ENCODE measurements around the gene HNRNPA1. TPM values are rescaled to one million over a fixed set of nuclear protein-coding genes. Genes with fewer than 3 reads are reported as not detected.

The HNRNPA1 gene
- total RNA-seq, 1 donor from 2014 or later: 3,205 TPM

DNA sequence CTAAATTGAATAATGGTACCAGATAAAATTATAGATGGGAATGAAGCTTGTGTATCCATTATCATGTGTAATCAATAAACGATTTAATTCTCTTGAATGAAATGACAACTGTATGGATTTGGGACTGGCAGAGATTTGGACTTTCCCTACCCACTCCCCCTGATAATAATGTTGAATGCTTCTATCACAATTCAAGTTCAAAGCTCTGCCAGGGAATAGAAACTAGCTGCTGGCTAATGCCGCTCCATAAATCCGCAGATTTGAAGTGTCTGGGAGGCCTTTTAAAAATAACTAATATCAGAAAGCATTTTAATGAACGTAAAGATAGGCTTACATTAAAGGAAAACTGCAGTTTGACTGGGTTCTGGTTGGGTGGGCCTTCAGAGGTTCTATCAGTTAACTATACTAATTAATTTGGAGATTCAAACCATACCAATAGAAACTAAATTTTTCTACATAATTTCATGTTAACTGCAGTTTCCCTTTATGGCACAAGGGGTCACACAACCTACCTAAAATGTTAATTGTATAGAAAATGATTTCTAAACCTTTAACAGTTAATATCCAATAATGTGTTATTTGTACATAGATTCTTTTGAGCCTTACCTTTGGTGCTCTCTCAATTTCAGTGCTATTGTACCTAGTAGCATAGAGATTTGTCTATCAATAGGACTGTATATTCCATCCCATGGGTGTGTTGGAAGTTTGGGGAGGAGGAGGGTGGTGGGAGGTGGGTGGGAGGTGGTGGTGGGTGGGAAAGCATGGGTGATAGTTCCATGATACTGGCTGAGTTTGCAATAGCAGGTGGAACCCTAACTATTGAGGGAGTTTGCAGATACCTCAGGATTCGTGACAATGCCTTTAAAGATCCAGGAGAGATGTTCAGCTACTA, 4.9 kb downstream of the HNRNPA1 start:
- peaks cover 27% of the 10 kb centered on the region for H3K36me3 Mint-ChIP-seq (ENCODE audit: low read depth)
- H3K27me3 Mint-ChIP-seq (ENCODE audit: low read depth): peaks cover 20% of the 10 kb centered on the region
- H3K4me1 Mint-ChIP-seq: peaks cover 60% of the 10 kb centered on the region
- H3K9me3 Mint-ChIP-seq: no peaks in the 10 kb centered on the region
- DNase-seq (ENCODE audit: low read depth, low spot score): no peak
- H3K4me3 Mint-ChIP-seq: no peak overlapping the region
- H3K27ac Mint-ChIP-seq (ENCODE audit: unreplicated experiment): peak overlapping the region; percentile 31
- TF ChIP-seq, protein P1, sequence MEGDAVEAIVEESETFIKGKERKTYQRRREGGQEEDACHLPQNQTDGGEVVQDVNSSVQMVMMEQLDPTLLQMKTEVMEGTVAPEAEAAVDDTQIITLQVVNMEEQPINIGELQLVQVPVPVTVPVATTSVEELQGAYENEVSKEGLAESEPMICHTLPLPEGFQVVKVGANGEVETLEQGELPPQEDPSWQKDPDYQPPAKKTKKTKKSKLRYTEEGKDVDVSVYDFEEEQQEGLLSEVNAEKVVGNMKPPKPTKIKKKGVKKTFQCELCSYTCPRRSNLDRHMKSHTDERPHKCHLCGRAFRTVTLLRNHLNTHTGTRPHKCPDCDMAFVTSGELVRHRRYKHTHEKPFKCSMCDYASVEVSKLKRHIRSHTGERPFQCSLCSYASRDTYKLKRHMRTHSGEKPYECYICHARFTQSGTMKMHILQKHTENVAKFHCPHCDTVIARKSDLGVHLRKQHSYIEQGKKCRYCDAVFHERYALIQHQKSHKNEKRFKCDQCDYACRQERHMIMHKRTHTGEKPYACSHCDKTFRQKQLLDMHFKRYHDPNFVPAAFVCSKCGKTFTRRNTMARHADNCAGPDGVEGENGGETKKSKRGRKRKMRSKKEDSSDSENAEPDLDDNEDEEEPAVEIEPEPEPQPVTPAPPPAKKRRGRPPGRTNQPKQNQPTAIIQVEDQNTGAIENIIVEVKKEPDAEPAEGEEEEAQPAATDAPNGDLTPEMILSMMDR (conservative IDR thresholded peaks at IDR 0.05): peak; percentile 58

DNA sequence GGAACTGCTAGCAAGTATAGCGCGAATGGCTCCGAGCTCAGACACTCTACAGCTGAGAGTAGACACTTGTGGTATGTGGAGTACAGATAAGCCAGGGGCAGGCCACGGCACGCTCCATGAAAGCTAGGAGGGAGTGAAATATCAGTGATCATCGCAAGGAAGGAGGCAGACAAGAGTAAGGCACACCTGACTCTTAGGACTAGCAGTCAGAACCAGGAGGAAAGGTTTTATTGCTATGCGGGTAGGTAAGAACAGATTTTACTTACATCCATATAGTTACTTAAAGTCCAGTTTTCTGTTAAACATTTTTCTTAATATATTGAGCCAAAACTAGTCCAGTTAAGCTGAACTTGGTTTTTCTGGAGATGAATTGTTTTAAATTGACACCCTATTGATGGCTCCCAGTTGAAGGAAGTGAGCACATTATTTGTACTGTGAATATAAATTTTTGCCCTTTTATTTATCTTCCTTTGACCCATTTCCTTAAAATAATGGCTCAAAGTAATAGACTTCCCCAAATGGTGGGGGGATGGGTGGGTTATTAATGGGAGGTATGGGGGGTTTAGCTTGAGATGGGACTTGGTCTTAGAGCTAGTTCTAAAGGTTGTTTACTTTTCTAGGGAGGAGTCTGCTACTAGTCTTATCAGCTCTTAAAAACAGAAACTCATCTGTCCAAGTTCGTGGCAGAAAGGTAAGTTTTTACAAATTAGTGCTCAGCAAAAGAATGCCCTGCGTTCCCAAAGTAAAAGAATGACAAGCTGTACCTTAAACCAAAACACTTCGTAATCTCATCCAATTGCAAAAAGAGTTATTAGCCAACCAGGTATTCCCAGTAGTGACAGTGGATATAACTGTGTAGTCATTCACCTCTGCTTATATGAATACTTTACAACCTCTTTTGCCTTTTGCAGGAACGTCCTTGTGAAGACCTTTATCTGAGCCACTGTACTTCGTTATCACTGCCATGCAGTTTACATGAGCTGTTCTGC, 5.8 kb downstream of the HNRNPA1 start:
- Mint-ChIP-seq H3K4me3 (no peak overlapping the region), H3K9me3 (no peaks in the 10 kb centered on the region), H3K27me3 (ENCODE audit: low read depth) (peaks cover 20% of the 10 kb centered on the region), H3K36me3 (ENCODE audit: low read depth) (peaks cover 27% of the 10 kb centered on the region), H3K27ac (ENCODE audit: unreplicated experiment) (peak overlapping the region; percentile 20), H3K4me1 (peaks cover 60% of the 10 kb centered on the region)
- DNase-seq (ENCODE audit: low read depth, low spot score): no peak
- TF ChIP-seq, protein P1 (conservative IDR thresholded peaks at IDR 0.05): no peak

DNA sequence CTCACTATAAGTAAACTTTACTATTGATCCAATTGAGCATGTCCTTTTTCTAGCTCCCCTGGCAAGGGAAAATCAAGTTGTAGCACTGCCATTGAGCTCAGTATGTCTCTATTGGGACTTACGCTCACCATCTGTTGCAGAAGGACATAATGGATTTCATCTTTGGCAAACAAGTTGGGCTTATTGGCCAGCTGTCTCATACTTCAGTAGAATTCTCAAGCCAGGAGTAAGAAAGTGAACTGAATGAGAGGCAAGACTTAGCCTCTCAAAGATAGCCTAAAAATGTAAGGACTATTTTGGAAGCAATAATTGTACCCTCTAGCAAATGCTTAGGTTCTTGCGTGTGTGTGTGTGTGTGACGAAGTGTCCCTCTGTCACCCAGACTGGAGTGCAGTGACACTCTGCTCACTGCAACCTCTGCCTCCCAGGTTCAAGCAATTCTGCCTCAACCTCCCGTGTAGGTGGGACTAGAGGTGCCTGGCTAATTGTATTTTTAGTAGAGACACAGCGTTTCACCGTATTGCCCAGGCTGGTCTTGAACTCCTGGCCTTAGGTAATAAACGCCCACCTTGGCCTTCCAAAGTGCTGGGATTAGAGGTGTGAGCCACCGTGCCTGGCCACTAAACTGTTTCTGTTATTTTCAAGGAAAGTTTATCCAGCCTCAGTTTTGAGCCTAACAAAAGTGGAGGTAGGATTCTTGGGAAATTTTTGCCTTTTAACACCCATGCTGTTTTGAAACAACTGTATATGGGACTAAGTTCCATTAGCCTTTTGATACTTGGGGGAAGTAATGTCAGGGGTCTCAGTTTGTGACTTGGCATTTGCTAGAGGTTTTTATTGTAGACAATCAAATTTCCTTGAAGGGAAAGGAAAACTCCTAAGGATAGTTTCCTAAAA, 7.0 kb downstream of the HNRNPA1 start:
- TF ChIP-seq, protein P1 (conservative IDR thresholded peaks at IDR 0.05): no peak
- Mint-ChIP-seq H3K27me3 (ENCODE audit: low read depth) (peaks cover 19% of the 10 kb centered on the region), H3K4me1 (peaks cover 56% of the 10 kb centered on the region), H3K4me3 (no peak overlapping the region), H3K27ac (ENCODE audit: unreplicated experiment) (no peak overlapping the region), H3K36me3 (ENCODE audit: low read depth) (peaks cover 27% of the 10 kb centered on the region), H3K9me3 (no peaks in the 10 kb centered on the region)
- no peak for DNase-seq (ENCODE audit: low read depth, low spot score)

DNA sequence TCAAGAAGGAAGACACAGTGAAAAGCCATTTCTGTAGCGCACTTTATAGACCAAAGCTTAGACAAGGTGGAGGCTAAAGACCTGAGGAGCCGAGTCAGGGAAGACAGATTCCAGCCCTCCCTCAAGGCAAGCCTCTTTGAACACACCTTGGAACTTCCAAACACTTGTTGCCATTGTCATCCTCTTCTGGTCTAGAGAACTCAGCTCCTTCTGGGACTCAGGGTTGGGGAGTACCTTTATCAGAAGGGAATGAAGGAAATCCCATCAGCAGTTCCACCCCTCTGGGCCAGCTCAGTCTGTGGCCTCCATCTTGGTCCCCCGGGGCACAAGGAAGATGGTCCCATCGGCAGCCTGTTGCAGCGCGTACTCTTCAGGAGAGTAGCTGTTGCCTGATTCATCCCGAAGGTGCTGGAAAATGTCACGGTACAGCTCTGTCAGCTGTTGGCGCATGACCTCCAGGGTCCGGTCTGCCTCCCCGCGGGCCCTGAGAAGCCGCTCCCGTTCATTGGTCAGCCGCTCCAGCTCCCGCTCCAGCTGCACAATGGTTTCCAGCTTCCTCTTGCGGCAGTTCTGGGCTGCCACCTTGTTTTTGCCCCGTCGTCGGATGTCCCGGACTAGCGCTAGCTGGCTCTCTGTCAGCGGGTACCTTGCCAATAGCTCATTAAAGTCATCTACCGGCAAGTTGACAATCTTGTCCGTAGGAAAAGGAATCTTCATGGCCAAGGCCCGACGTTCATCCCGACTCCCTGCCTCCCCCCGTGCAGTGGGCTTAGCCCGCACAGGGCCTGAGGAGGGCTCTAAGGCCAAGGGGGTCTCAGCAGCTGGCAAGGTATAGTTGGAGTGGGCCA, 11.8 kb downstream of the HNRNPA1 start:
- Mint-ChIP-seq H3K4me3 (peak overlapping the region; percentile 38), H3K27ac (ENCODE audit: unreplicated experiment) (no peak overlapping the region), H3K27me3 (ENCODE audit: low read depth) (peaks cover 9% of the 10 kb centered on the region), H3K9me3 (no peaks in the 10 kb centered on the region), H3K36me3 (ENCODE audit: low read depth) (peaks cover 5% of the 10 kb centered on the region), H3K4me1 (peaks cover 33% of the 10 kb centered on the region)
- DNase-seq (ENCODE audit: low read depth, low spot score): no peak
- TF ChIP-seq, protein P1 (conservative IDR thresholded peaks at IDR 0.05): no peak

All from neural crest cell (in vitro differentiated cells).